Measurements from ENCODE around the gene PERP.
A peak's percentile ranks its signal among the peaks of the same experiment; 100 is the strongest.

The PERP gene

DNA sequence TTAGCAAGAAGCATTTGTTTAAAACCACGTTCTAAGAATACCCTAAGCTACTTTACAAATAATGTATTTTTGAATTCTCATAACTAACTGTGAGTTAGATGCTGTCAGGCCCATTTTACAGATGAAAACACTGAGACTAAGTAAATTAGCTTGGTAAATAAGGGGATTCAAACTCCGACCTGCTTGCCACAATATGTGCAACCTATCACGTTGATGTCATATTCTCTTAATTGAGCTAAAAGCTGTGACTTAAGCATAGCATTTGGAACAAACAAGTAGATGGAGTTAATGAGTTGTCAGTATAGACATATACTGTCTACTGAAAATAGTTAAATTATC, 9.4 kb upstream of the PERP start:
- no peak overlapping the region for H3K9ac ChIP-seq (ENCODE audit: low read length)
- H3K4me2 ChIP-seq (ENCODE audit: low read depth, low read length) = no peak overlapping the region
- TF ChIP-seq EZH2phosphoT487 (IDR thresholded peaks at IDR 0.05; ENCODE audit: low read length) (no peak), EZH2 (optimal IDR thresholded peaks at IDR 0.05; ENCODE audit: low read depth, low read length) (no peak)
- TF ChIP-seq, protein P1, sequence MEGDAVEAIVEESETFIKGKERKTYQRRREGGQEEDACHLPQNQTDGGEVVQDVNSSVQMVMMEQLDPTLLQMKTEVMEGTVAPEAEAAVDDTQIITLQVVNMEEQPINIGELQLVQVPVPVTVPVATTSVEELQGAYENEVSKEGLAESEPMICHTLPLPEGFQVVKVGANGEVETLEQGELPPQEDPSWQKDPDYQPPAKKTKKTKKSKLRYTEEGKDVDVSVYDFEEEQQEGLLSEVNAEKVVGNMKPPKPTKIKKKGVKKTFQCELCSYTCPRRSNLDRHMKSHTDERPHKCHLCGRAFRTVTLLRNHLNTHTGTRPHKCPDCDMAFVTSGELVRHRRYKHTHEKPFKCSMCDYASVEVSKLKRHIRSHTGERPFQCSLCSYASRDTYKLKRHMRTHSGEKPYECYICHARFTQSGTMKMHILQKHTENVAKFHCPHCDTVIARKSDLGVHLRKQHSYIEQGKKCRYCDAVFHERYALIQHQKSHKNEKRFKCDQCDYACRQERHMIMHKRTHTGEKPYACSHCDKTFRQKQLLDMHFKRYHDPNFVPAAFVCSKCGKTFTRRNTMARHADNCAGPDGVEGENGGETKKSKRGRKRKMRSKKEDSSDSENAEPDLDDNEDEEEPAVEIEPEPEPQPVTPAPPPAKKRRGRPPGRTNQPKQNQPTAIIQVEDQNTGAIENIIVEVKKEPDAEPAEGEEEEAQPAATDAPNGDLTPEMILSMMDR (IDR thresholded peaks at IDR 0.05; ENCODE audit: low read length) = no peak

DNA sequence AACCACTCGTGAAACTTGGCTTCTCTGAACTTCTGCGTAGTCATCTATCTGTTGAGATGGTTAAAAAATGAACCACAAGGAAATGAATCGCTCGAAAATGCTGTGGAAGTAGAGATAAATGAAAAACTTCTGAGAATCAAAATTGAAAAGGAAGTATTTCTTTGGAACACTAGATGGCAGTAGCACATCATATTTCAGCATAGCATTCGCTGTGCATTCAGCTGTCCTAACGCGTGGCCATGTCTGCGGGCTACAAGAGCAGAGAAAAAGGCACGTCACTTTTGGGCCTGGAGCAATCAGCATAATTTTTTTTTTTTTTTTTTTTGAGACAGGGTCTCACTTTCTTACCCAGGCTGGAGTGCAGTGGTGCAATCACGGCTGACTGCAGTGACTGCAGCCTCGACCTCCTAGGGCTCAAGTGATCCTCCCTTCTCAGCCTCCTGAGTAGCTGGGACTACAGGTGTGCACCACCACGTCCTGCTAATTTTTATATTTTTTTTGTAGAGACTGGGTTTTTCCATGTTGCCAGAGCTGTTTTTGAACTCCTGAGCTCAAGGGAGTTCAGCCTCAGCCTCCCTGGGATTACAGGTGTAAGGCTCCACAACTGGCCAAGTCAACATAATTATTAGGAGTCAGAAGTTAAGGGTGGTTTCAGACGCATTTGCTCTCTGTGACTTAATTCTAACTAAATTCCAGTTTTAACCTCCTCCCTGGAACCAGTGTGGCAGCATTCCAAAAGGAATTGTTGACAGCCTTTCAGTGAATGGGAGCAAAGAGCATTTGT, 8.8 kb upstream of the PERP start:
- Histone ChIP-seq H3K36me3 (replicated peaks; ENCODE audit: insufficient read depth, low read length) (no peaks in the 10 kb centered on the region), H3K4me2 (ENCODE audit: low read depth, low read length) (peak overlapping the region; percentile 89), H3K4me3 (ENCODE audit: low read length) (peak overlapping the region; percentile 39), H3K9me3 (replicated peaks; ENCODE audit: insufficient read depth, low read length) (no peaks in the 10 kb centered on the region), H3K79me2 (ENCODE audit: low read length) (no peaks in the 10 kb centered on the region), H2AFZ (ENCODE audit: low read length) (peak overlapping the region; percentile 60), H3K27me3 (replicated peaks; ENCODE audit: insufficient read depth, low read length) (no peaks in the 10 kb centered on the region), H3K9me2 (replicated peaks; ENCODE audit: insufficient read depth, low read length) (no peaks in the 10 kb centered on the region), H4K20me1 (ENCODE audit: insufficient read depth, low read length) (no peaks in the 10 kb centered on the region), H3F3A (ENCODE audit: insufficient read depth, low read length) (peaks cover 12% of the 10 kb centered on the region), H3K27ac (ENCODE audit: low read length) (peak overlapping the region; percentile 69), H3K9ac (ENCODE audit: low read length) (peak overlapping the region; percentile 30), H3K4me1 (ENCODE audit: low read length) (peaks cover 18% of the 10 kb centered on the region)
- TF ChIP-seq EZH2phosphoT487 (IDR thresholded peaks at IDR 0.05; ENCODE audit: low read length) (no peak), EZH2 (optimal IDR thresholded peaks at IDR 0.05; ENCODE audit: low read depth, low read length) (no peak)
- TF ChIP-seq, protein P1 (IDR thresholded peaks at IDR 0.05; ENCODE audit: low read length) = peak; percentile 66
- peak; percentile 77 for DNase-seq

More for the DNA sequence above, 9.4 kb upstream of the PERP start:
- Histone ChIP-seq H3K79me2 (ENCODE audit: low read length) (no peaks in the 10 kb centered on the region), H3K4me3 (ENCODE audit: low read length) (no peak overlapping the region), H3K4me1 (ENCODE audit: low read length) (peaks cover 18% of the 10 kb centered on the region), H3K9me3 (replicated peaks; ENCODE audit: insufficient read depth, low read length) (no peaks in the 10 kb centered on the region), H3K36me3 (replicated peaks; ENCODE audit: insufficient read depth, low read length) (no peaks in the 10 kb centered on the region), H3K9me2 (replicated peaks; ENCODE audit: insufficient read depth, low read length) (no peaks in the 10 kb centered on the region), H3K27me3 (replicated peaks; ENCODE audit: insufficient read depth, low read length) (no peaks in the 10 kb centered on the region), H4K20me1 (ENCODE audit: insufficient read depth, low read length) (no peaks in the 10 kb centered on the region), H3K27ac (ENCODE audit: low read length) (no peak overlapping the region), H3F3A (ENCODE audit: insufficient read depth, low read length) (peaks cover 12% of the 10 kb centered on the region), H2AFZ (ENCODE audit: low read length) (no peak overlapping the region)
- no peak for DNase-seq

DNA sequence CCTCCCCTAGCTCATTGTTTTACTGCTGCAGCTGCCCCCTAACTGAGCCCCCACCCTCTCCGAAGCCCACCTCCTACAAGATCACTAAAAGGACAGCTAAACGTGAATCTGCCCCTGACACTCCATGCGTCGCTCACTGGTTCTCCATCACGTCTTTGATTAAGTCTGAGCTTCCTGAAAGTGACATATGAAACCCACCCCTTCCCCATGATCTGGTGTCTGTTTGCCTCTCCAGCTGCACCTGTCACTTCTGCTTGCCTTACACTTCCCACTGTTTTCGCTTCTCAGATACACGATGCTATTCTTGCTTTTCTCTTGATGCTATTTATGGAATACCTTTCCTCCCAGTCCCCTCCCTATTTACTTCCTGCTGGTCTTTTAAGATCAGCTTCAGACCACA, 8.0 kb upstream of the PERP start:
- H3F3A ChIP-seq (ENCODE audit: insufficient read depth, low read length) = peaks cover 12% of the 10 kb centered on the region
- peak overlapping the region; percentile 60 for H2AFZ ChIP-seq (ENCODE audit: low read length)
- peak overlapping the region; percentile 30 for H3K9ac ChIP-seq (ENCODE audit: low read length)
- H3K9me2 ChIP-seq (replicated peaks; ENCODE audit: insufficient read depth, low read length) = no peaks in the 10 kb centered on the region
- no peaks in the 10 kb centered on the region for H3K9me3 ChIP-seq (replicated peaks; ENCODE audit: insufficient read depth, low read length)
- H3K36me3 ChIP-seq (replicated peaks; ENCODE audit: insufficient read depth, low read length) = no peaks in the 10 kb centered on the region
- TF ChIP-seq, protein P1 (IDR thresholded peaks at IDR 0.05; ENCODE audit: low read length) = no peak
- TF ChIP-seq EZH2 (optimal IDR thresholded peaks at IDR 0.05; ENCODE audit: low read depth, low read length) (no peak), EZH2phosphoT487 (IDR thresholded peaks at IDR 0.05; ENCODE audit: low read length) (no peak)
- H3K27me3 ChIP-seq (replicated peaks; ENCODE audit: insufficient read depth, low read length) = no peaks in the 10 kb centered on the region
- H3K27ac ChIP-seq (ENCODE audit: low read length) = peak overlapping the region; percentile 69
- no peaks in the 10 kb centered on the region for H3K79me2 ChIP-seq (ENCODE audit: low read length)
- peak; percentile 44 for DNase-seq
- peak overlapping the region; percentile 39 for H3K4me3 ChIP-seq (ENCODE audit: low read length)
- H4K20me1 ChIP-seq (ENCODE audit: insufficient read depth, low read length) = no peaks in the 10 kb centered on the region
- peaks cover 18% of the 10 kb centered on the region for H3K4me1 ChIP-seq (ENCODE audit: low read length)
- H3K4me2 ChIP-seq (ENCODE audit: low read depth, low read length) = peak overlapping the region; percentile 89
